Epithelial cell of esophagus (primary cell): ENCODE results near the gene UCMA.
"Not testable (repeated sequence)": the region's sequence is repeated elsewhere in the genome, so short reads cannot be mapped to it uniquely, and the experiment has no call there.

Experiments used
- DNase-seq: peaks from one replicate; pipeline ENCODE4 v3.0.0; 2010; ENCODE audit warnings: low read depth
- H3K4me3 ChIP-seq: 2 replicates; pipeline ENCODE4 v1.5.1; 2011; ENCODE audit warnings: mild to moderate bottlenecking, low read length, control low read depth
- TF ChIP-seq, protein P1 (sequence below): IDR thresholded peaks from 2 replicates; pipeline ENCODE4 v1.5.1; 2011; ENCODE audit warnings: low read depth, mild to moderate bottlenecking, low read length, control low read depth, inconsistent platforms; ENCODE audit not compliant: insufficient read depth; ENCODE audit errors: missing control alignments

The UCMA gene, protein sequence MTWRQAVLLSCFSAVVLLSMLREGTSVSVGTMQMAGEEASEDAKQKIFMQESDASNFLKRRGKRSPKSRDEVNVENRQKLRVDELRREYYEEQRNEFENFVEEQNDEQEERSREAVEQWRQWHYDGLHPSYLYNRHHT

DNA sequence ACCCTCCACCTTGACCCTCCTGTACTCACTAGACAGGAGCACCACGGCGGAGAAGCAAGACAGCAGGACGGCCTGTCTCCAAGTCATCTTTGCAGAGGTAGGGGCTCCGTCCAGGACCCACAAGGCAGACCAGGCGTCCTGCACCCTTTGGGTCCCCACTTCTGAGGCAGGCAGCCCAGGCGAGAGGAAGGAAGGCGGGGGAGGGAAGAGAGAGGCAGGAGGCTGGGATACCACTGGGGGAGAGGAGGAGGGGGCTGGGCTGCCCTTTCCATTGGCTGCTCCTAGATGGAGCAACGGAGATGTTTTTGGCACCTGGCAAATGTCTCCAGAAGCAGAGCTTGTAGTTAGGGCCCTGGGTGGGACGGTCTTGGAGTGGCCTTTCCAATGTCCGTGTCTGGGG is at the start of gene UCMA:
TSS of gene UCMA (minus strand) at position 203 of the 400 bp plus-strand sequence. CDS start at position 87, 116 bp downstream.
- no peak within 1 kb of the TSS for H3K4me3 ChIP-seq
- TF ChIP-seq, protein P1, sequence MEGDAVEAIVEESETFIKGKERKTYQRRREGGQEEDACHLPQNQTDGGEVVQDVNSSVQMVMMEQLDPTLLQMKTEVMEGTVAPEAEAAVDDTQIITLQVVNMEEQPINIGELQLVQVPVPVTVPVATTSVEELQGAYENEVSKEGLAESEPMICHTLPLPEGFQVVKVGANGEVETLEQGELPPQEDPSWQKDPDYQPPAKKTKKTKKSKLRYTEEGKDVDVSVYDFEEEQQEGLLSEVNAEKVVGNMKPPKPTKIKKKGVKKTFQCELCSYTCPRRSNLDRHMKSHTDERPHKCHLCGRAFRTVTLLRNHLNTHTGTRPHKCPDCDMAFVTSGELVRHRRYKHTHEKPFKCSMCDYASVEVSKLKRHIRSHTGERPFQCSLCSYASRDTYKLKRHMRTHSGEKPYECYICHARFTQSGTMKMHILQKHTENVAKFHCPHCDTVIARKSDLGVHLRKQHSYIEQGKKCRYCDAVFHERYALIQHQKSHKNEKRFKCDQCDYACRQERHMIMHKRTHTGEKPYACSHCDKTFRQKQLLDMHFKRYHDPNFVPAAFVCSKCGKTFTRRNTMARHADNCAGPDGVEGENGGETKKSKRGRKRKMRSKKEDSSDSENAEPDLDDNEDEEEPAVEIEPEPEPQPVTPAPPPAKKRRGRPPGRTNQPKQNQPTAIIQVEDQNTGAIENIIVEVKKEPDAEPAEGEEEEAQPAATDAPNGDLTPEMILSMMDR: no peak
- no peak for DNase-seq

DNA sequence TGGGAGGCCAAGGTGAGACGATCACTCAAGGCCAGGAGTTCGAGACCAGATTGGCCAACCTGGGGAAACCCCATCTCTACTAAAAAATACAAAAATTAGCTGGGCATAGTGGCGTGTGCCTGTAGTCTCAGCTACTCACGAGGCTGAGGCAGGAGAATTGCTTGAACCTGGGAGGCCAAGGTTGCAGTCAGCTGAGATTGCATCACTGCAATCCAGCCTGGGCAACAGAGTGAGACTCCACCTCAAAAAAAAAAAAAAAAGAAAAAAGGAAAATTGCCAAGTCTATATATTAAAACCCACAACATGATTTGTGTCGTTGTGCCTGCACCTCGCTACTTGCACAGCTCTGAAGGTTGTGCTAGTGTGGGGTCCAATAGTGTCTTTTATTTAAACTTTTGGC is 48.2 kb upstream of the UCMA start:
- not testable (repeated sequence) for H3K4me3 ChIP-seq, DNase-seq

DNA sequence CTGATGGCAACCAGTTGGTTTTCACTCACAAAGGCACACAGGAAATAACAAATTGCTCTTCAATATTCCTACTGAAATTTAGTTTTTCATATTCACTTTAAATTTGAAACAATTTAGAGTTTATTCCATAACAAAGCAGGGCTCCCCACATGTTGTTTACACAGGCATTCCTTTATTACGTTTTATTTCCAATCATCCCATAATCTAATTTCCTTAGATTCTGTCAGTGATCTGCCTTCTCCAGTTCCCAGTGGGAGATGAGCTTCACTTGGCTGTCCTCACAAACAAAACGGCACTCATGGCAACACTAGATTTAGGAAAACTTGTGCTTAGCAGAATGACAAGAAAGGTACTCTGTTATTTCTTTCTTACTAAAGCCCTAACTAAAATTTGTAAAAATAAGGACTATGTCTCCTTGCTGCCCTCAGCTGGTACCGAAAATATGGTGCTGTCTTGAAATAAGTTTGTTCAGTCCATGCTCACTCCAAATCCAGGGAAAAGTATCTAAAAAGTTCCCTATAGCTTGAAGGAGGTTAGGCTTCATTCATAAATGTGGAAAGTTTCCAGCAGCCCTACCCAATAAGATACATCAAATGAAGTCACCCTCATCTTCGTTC is 42.7 kb upstream of the UCMA start:
- TF ChIP-seq, protein P1: no peak
- no peak for DNase-seq
- no peak overlapping the region for H3K4me3 ChIP-seq

DNA sequence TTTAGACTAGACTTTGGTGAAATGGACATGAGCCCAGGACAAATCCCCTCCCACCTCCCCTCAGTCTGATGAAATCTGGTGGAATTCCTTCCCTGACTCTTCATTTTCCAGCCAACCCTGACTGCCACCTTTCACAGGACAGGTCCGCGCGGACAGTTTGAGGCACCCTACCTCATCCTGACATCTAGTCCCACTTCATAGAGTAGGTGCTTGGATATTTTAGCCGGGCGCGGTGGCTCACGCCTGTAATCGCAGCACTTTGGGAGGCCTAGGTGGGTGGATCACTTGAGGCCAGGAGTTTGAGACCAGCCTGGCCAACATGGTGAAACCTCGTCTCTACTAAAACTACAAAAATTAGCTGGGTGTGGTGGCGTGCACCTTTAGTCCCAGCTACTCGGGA is 42.0 kb upstream of the UCMA start:
- H3K4me3 ChIP-seq, DNase-seq: not testable (repeated sequence)

DNA sequence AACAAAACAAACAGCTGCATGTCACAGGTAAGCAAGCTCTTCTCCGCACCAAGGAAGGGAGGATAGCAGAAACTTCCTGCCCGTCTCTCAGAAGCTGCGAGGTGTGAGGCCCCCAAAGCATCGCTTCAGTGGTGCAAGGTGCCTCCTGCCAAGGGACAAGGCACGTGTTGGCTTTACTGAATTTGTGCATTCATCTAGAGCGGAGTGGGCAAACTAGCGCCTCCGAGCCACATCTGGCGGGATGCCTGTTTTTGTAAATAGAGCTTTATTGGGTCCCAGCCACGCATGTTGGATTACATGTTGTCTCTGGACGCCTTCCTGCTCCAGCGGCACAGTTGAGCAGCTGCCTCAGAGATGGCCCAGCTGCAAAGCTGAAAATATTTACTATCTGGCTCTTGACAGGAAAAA is 38.0 kb upstream of the UCMA start:
- TF ChIP-seq, protein P1: no peak
- H3K4me3 ChIP-seq: no peak overlapping the region
- no peak for DNase-seq

DNA sequence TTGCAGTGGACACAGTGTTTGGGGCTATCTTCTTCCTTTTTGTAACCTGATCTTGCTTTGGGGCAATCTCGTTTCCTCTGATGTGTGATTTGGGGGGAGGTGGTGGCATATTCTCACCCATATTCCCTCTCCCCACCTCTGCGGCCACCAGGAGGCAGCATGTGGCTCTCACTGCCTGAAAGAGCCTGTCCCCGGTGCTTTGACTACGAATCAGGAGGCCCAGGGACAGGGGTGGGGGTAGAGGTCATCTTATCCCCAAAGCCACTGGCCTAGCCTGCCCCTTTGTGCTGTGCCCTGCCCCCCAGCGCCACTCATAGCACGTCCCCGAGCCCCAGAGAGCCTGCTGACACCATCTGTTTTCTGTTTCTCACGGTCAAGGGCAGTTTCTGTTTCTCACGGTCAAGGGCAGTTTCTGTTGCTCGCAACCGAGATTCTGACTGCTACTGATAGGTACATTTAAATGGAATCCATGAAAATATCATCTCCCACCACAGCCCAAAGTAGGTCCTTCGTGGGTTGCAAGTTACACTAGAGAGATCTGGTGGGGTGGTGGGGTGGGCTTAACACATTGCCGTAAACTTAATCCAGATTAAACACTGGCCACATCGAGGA is 37.5 kb upstream of the UCMA start:
- no peak overlapping the region for H3K4me3 ChIP-seq
- DNase-seq: peak; percentile 16
- TF ChIP-seq, protein P1: peak; percentile 40

DNA sequence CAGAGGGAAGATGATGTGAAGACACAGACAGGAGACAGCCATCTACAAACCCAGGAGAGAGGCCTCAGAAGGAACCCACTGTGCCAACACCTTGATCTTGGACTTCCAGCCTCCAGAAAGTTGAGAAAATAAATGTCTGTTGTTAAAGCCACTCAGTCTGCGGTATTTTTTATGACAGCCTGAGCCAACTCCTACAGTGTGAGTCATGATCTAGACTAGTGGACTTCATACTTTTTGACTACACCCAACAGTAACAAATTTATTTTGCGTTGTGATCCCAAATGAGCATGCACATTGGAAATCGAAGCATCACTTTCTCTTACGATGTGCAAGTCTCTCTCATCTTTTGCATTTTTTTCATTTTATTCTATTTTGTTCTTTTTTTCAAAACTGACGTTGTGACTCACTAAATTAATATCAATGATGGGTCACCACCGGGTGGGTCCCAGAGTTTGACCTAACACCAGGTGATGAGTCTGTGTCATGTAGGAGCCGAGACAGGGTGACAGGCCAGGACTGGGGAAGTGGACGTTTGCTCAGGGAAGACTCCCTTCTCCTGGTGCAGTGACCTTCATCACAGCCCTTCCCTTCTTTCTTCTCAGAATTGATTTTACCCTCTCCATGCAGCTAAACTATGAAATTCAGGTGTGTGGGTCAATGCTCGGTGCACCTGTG is 36.8 kb upstream of the UCMA start:
- DNase-seq: no peak
- TF ChIP-seq, protein P1: no peak
- H3K4me3 ChIP-seq: no peak overlapping the region
